Kidney (tissue), 14 donors: ENCODE measurements around the gene G3BP1. TPM values are rescaled to one million over a fixed set of nuclear protein-coding genes. Genes with fewer than 3 reads are reported as not detected.

ENCODE experiments used
- DNase-seq, 5 donors: peaks; one replicate each; pipeline ENCODE4 v3.0.0-alpha.2; 2013 to 2020
- FAIRE-seq: peaks from 2 replicates; lab custom pipeline; 2012; peaks lifted over from hg19 to GRCh38; lab: Jason Lieb, UNC
- H3K27ac ChIP-seq, 2 donors: one replicate each; pipeline ENCODE4 v1.7.0; 2013; ENCODE audit warnings: low read depth in 2 of 2, low read length in 2 of 2, inconsistent platforms in 1 of 2
- H3K27me3 ChIP-seq: one replicate; pipeline ENCODE4 v1.7.1; 2013; ENCODE audit warnings: low read length, inconsistent platforms; ENCODE audit not compliant: control insufficient read depth, insufficient read depth
- H3K36me3 ChIP-seq, 3 donors: one replicate each; pipeline versions ENCODE4 v1.7.0 to v1.7.1; 2013; ENCODE audit warnings: low read length in 3 of 3, control low read depth in 1 of 3, inconsistent platforms in 1 of 3; ENCODE audit not compliant: insufficient read depth in 3 of 3, control insufficient read depth in 2 of 3
- H3K4me1 ChIP-seq, 3 donors: one replicate each; pipeline versions ENCODE4 v1.7.0 to v1.7.1; 2013; ENCODE audit warnings: low read length in 3 of 3, inconsistent platforms in 1 of 3, low read depth in 1 of 3; ENCODE audit not compliant: control insufficient read depth in 2 of 3, insufficient read depth in 2 of 3
- H3K4me3 ChIP-seq, 3 donors: one replicate each; pipeline versions ENCODE4 v1.7.0 to v1.8.1; 2013; ENCODE audit warnings: low read length in 3 of 3, control low read depth in 1 of 3, inconsistent platforms in 1 of 3
- H3K9ac ChIP-seq, 3 donors: one replicate each; pipeline versions ENCODE4 v1.7.0 to v1.7.1; 2013; ENCODE audit warnings: low read length in 3 of 3, control low read depth in 1 of 3, inconsistent platforms in 1 of 3
- H3K9me3 ChIP-seq, 3 donors: one replicate each; pipeline versions ENCODE4 v1.7.0 to v1.7.1; 2013; ENCODE audit warnings: low read length in 3 of 3, control low read depth in 1 of 3, inconsistent platforms in 1 of 3; ENCODE audit not compliant: control insufficient read depth in 2 of 3, insufficient read depth in 1 of 3
- CTCF ChIP-seq: IDR thresholded peaks from 3 replicates; pipeline ENCODE4 v1.5.1; 2012; ENCODE audit warnings: mild to moderate bottlenecking, moderate library complexity, borderline replicate concordance; ENCODE audit not compliant: insufficient read depth; ENCODE audit errors: extremely low read depth
- intact Hi-C: fragments of 100-400 bp; cut with DNase I; formaldehyde crosslinking; loops from one replicate; pipeline ENCODE4 v1.11.1; 2022
- polyA plus RNA-seq: library from polyadenylated mRNA; stranded (reverse); fragments of 350-450 nt; fragmentation: Illumina TruSeq; extraction: RNeasy Lipid Tissue Mini Kit (QIAGEN cat#74804); gene quantifications from one replicate; pipeline ENCODE4 v1.2.3, GENCODE V29; 2014; ENCODE audit warnings: low read depth, low replicate concordance; ENCODE audit not compliant: insufficient read depth
- total RNA-seq: library from RNA; stranded (reverse); fragmentation: NEBNext Ultra II Directional; extraction: Animal tissue kit (Norgen Biotek cat#: 25700); gene quantifications from one replicate; pipeline ENCODE4 v1.2.1, GENCODE V29; 2021
- donor health status: control.
- donor health status: control.
- donor health status: control.
- donor health status: control.
- donor health status: control.
- donor health status: DM: yes; HTN: yes; CAD: no.
- donor health status: Normal renal cell carcinoma (clear cell type).

Gene G3BP1
- total and polyA plus RNA-seq, 2 donors from 2014 or later: 34.2 to 165 TPM

GRCh38 chr5:151795426-151795825, 23.7 kb downstream of the G3BP1 start:
- intact Hi-C loops: no loop called here
- DNase-seq: no peak
- no peaks in the 10 kb centered on the region for H3K4me1 ChIP-seq
- peaks cover 28 to 84% (median 45%) of the 10 kb centered on the region in 3 donors for H3K36me3 ChIP-seq
- no peak overlapping the region for H3K27ac ChIP-seq
- no peak for TF ChIP-seq CTCF
- H3K9ac ChIP-seq: no peak overlapping the region
- H3K27me3 ChIP-seq: no peaks in the 10 kb centered on the region
- no peak overlapping the region for H3K4me3 ChIP-seq
- no peak for FAIRE-seq
- H3K9me3 ChIP-seq: no peaks in the 10 kb centered on the region

- DNase-seq (no peak), FAIRE-seq (no peak)
- intact Hi-C loops: no loop called here
- no peak for TF ChIP-seq CTCF
- no peaks in the 10 kb centered on the region for H3K4me1 ChIP-seq
- no peak overlapping the region for H3K4me3 ChIP-seq
- H3K9ac ChIP-seq: no peak overlapping the region
- no peak overlapping the region for H3K27ac ChIP-seq
- no peaks in the 10 kb centered on the region for H3K27me3 ChIP-seq
- peaks cover 26 to 74% (median 48%) of the 10 kb centered on the region in 3 donors for H3K36me3 ChIP-seq
- H3K9me3 ChIP-seq: no peaks in the 10 kb centered on the region
These were observed 26.9 kb downstream of the G3BP1 start for GRCh38 chr5:151798674-151799073.

- no peak for FAIRE-seq
- no peaks in the 10 kb centered on the region for H3K4me1 ChIP-seq
- intact Hi-C loops: no loop called here
- no peak for TF ChIP-seq CTCF
- H3K4me3 ChIP-seq: no peak overlapping the region
- H3K27me3 ChIP-seq: no peaks in the 10 kb centered on the region
- H3K36me3 ChIP-seq: peaks cover 25 to 75% (median 46%) of the 10 kb centered on the region in 3 donors
- H3K9me3 ChIP-seq: no peaks in the 10 kb centered on the region
- no peak overlapping the region for H3K27ac ChIP-seq
- no peak overlapping the region for H3K9ac ChIP-seq
- DNase-seq: no peak
These were observed 27.7 kb downstream of the G3BP1 start for GRCh38 chr5:151799407-151799806.

- Histone ChIP-seq H3K27me3 (no peaks in the 10 kb centered on the region), H3K27ac (no peak overlapping the region), H3K36me3 (peaks cover 23 to 64% (median 40%) of the 10 kb centered on the region in 3 donors), H3K4me3 (no peak overlapping the region), H3K9me3 (no peaks in the 10 kb centered on the region), H3K9ac (no peak overlapping the region), H3K4me1 (no peaks in the 10 kb centered on the region)
- intact Hi-C loops: no loop called here
- no peak for FAIRE-seq
- no peak for TF ChIP-seq CTCF
- no peak for DNase-seq
These were observed 28.8 kb downstream of the G3BP1 start for GRCh38 chr5:151800532-151800931.
